ENCODE data around the gene PSME4. TPM values are rescaled to one million over a fixed set of nuclear protein-coding genes. Genes with fewer than 3 reads are reported as not detected.

PSME4 gene
- polyA plus RNA-seq, 1 experiment, result 52.0 TPM

GRCh38 chr2:53818854-53819435 is 151.8 kb downstream of the PSME4 start:
- no peak for TF ChIP-seq CTCF (IDR thresholded peaks at IDR 0.05; ENCODE audit: low read depth, low read length)
- H3K27ac ChIP-seq (ENCODE audit: low read depth, low read length), result no peak overlapping the region
- POLR2A ChIA-PET, result no interaction called here
- H3K4me3 ChIP-seq (ENCODE audit: low read depth, low read length), result no peak overlapping the region
- H3K27me3 ChIP-seq (ENCODE audit: control insufficient read depth, insufficient read depth, low read length), result no peaks in the 10 kb centered on the region
- no peak for DNase-seq (ENCODE audit: low read depth, low spot score)
- CTCF ChIA-PET, result no interaction called here
- no peaks in the 10 kb centered on the region for H3K9me3 ChIP-seq (ENCODE audit: control insufficient read depth, insufficient read depth, low read length)

Small RNAs within 50 kb of the gene (small RNA-seq; reads per million reads assigned to genes)
- gene MIR3682 (ENCODE audit: insufficient read length, low read depth), result 0.81 reads per million

Other genes starting within 250 kb of the PSME4 start
- 2.4 and 3.6 TPM in 2 replicates for gene CHAC2, start 203.2 kb downstream of the PSME4 start, polyA plus RNA-seq (2011; rRNA removed)
- gene ASB3, start 184.0 kb downstream of the PSME4 start, polyA plus RNA-seq (2011; rRNA removed), result 29.1 and 38.0 TPM in 2 replicates
- 73.5 and 102 TPM in 2 replicates for gene ERLEC1, start 183.9 kb downstream of the PSME4 start, polyA plus RNA-seq (2011; rRNA removed)
- 1.8 and 2.0 TPM in 2 replicates for gene GPR75, start 111.0 kb downstream of the PSME4 start, polyA plus RNA-seq (2011; rRNA removed)
- gene ACYP2, start 144.6 kb upstream of the PSME4 start, polyA plus RNA-seq (2011; rRNA removed), result 6.3 and 8.1 TPM in 2 replicates